Ovary (tissue), 3 donors: ENCODE results near the gene LCP2.

Source experiments
- CTCF ChIP-seq, 3 donors: fragments of 450-650 bp in 2 of 3; fragments of 200-600 bp in 1 of 3; IDR thresholded peaks; one replicate each; pipeline versions ENCODE4 v1.5.1 to v1.8.0; 2016 to 2022; ENCODE audit warnings: antibody characterized with exemption in 3 of 3, mild to moderate bottlenecking in 1 of 3
- EP300 ChIP-seq: sonication (generic); formaldehyde crosslinking; IDR thresholded peaks from one replicate; pipeline ENCODE4 v1.6.1; 2017; ENCODE audit warnings: antibody characterized with exemption
- donor health status: DM: no; HTN: no; CAD: no.

GRCh38 chr5:170337045-170337733 lies 39.6 kb upstream of the LCP2 start:
- TF ChIP-seq EP300: no peak
- TF ChIP-seq CTCF (IDR thresholded peaks at IDR 0.05): no peak
